ENCODE measurements around the gene PRICKLE1. TPM values are rescaled to one million over a fixed set of nuclear protein-coding genes. Genes with fewer than 3 reads are reported as not detected.

PRICKLE1 gene
- total RNA-seq, 1 experiment from 2014 or later, result 7.0 TPM

DNA sequence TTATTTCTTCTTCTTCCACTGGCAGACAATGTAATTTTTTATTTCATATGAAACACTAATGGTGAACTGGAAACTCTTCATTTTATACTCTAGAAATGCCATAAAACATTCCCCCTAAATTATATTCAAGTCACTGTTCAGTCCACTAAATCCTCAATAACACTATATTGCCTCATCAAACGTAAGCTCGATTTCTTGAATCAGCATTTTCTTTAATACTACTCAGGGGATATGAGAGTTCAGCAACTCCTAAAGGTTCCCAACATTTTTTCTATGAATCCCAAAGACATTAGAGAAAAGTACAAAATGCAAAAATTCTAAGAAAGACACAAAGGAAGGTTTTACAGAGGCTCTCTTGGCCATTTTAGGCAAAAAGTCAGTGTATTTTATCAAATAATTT is 59.3 kb downstream of the PRICKLE1 start:
- Histone ChIP-seq H3K4me2 (no peak overlapping the region), H3K27ac (no peak overlapping the region), H2AFZ (no peak overlapping the region), H3K36me3 (ENCODE audit: low read depth) (no peaks in the 10 kb centered on the region), H4K20me1 (ENCODE audit: insufficient read depth) (no peaks in the 10 kb centered on the region), H3K9me3 (ENCODE audit: insufficient read depth, low read depth) (no peaks in the 10 kb centered on the region), H3K4me3 (no peak overlapping the region), H3K9me2 (ENCODE audit: insufficient read depth) (no peaks in the 10 kb centered on the region), H3F3A (ENCODE audit: insufficient read depth, low read depth) (no peaks in the 10 kb centered on the region), H3K79me2 (ENCODE audit: low read depth) (no peaks in the 10 kb centered on the region), H3K27me3 (ENCODE audit: insufficient read depth, low read depth) (no peaks in the 10 kb centered on the region), H3K4me1 (replicated peaks; ENCODE audit: insufficient read depth) (no peaks in the 10 kb centered on the region)
- no TSS peak for BruUV-seq (replicated peaks)
- TF ChIP-seq EZH2 (IDR thresholded peaks at IDR 0.05; ENCODE audit: low read depth), result no peak
- TF ChIP-seq, protein P1, sequence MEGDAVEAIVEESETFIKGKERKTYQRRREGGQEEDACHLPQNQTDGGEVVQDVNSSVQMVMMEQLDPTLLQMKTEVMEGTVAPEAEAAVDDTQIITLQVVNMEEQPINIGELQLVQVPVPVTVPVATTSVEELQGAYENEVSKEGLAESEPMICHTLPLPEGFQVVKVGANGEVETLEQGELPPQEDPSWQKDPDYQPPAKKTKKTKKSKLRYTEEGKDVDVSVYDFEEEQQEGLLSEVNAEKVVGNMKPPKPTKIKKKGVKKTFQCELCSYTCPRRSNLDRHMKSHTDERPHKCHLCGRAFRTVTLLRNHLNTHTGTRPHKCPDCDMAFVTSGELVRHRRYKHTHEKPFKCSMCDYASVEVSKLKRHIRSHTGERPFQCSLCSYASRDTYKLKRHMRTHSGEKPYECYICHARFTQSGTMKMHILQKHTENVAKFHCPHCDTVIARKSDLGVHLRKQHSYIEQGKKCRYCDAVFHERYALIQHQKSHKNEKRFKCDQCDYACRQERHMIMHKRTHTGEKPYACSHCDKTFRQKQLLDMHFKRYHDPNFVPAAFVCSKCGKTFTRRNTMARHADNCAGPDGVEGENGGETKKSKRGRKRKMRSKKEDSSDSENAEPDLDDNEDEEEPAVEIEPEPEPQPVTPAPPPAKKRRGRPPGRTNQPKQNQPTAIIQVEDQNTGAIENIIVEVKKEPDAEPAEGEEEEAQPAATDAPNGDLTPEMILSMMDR (conservative IDR thresholded peaks at IDR 0.05), result no peak
- ChIA-PET POLR2A (ENCODE audit: unreplicated experiment) (no interaction called here), CTCF (interaction anchor here (0.7 kb wide), 1 partner anchor 419 kb away, joined by 6 read pairs; no protein-coding TSS in a partner anchor)
- no peak for DNase-seq
- intact Hi-C loops (cut with micrococcal nuclease; ENCODE audit: unreplicated experiment), result no loop called here

DNA sequence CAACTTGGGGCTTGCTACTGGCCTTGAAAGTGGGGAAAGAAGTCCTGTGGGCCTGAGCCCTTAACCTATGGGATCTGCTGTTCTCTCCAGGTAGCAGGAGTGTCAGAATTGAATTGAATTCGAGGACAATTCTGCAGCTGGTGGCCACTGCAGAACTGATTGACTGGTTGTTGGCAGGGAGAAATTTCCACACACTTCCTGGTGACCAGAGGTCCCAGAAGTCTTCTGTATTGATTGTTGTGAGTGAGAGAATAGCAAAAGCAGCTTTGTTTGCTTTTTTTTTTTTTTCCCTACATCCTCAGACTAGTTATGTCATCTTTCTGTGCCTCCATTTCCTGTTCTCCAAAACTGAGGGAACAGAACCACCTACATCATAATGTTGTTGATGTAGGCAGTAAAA is 64.1 kb downstream of the PRICKLE1 start:
- Histone ChIP-seq H3K79me2 (ENCODE audit: low read depth) (no peaks in the 10 kb centered on the region), H3K9me3 (ENCODE audit: insufficient read depth, low read depth) (no peaks in the 10 kb centered on the region), H3F3A (ENCODE audit: insufficient read depth, low read depth) (no peaks in the 10 kb centered on the region), H3K27me3 (ENCODE audit: insufficient read depth, low read depth) (no peaks in the 10 kb centered on the region), H4K20me1 (ENCODE audit: insufficient read depth) (no peaks in the 10 kb centered on the region), H3K27ac (no peak overlapping the region), H3K4me3 (no peak overlapping the region), H3K36me3 (ENCODE audit: low read depth) (no peaks in the 10 kb centered on the region), H3K4me1 (replicated peaks; ENCODE audit: insufficient read depth) (no peaks in the 10 kb centered on the region), H2AFZ (no peak overlapping the region), H3K4me2 (no peak overlapping the region), H3K9me2 (ENCODE audit: insufficient read depth) (no peaks in the 10 kb centered on the region; the same call in 1 of the 2 replicates)
- intact Hi-C loops (cut with micrococcal nuclease; ENCODE audit: unreplicated experiment), result no loop called here
- no peak for DNase-seq
- BruUV-seq (replicated peaks), result no TSS peak
- ChIA-PET POLR2A (ENCODE audit: unreplicated experiment) (no interaction called here), CTCF (interaction anchor here (0.5 kb wide), 1 partner anchor 41 kb away, joined by 8 read pairs; no protein-coding TSS in a partner anchor)
- TF ChIP-seq, protein P1 (conservative IDR thresholded peaks at IDR 0.05), result no peak
- no peak for TF ChIP-seq EZH2 (IDR thresholded peaks at IDR 0.05; ENCODE audit: low read depth)

DNA sequence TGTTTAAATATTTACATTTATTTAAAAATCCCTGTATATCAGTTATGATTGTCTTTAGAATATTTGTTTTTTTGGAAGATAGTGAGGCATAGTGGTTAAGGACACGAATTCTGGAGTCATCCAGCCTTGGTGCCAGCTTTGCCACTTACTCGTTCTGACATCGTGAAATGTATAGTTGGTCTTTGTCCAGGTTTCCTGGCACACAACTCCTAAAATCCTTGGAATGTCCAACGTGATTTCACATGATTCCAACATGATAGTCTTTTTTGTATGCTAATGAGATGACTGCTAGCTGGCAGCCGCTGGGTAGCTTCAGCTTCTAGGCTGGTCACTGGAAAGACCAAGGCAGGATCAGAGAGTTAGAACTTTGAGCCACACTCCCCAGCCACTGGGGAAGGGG is 64.8 kb downstream of the PRICKLE1 start:
- no peaks in the 10 kb centered on the region for H3F3A ChIP-seq (ENCODE audit: insufficient read depth, low read depth)
- intact Hi-C loops (cut with micrococcal nuclease; ENCODE audit: unreplicated experiment), result no loop called here
- H3K36me3 ChIP-seq (ENCODE audit: low read depth), result no peaks in the 10 kb centered on the region
- no peak overlapping the region for H3K27ac ChIP-seq
- no TSS peak for BruUV-seq (replicated peaks)
- no peak for DNase-seq
- H3K27me3 ChIP-seq (ENCODE audit: insufficient read depth, low read depth), result no peaks in the 10 kb centered on the region
- no peaks in the 10 kb centered on the region for H3K79me2 ChIP-seq (ENCODE audit: low read depth)
- POLR2A ChIA-PET (ENCODE audit: unreplicated experiment), result no interaction called here
- TF ChIP-seq, protein P1 (conservative IDR thresholded peaks at IDR 0.05), result no peak
- TF ChIP-seq EZH2 (IDR thresholded peaks at IDR 0.05; ENCODE audit: low read depth), result no peak
- no peaks in the 10 kb centered on the region for H3K4me1 ChIP-seq (replicated peaks; ENCODE audit: insufficient read depth)
- CTCF ChIA-PET, result no interaction called here
- H3K9me2 ChIP-seq (ENCODE audit: insufficient read depth), result no peaks in the 10 kb centered on the region; the same call in 1 of the 2 replicates
- no peak overlapping the region for H2AFZ ChIP-seq
- H3K4me3 ChIP-seq, result no peak overlapping the region
- H3K9me3 ChIP-seq (ENCODE audit: insufficient read depth, low read depth), result no peaks in the 10 kb centered on the region
- no peaks in the 10 kb centered on the region for H4K20me1 ChIP-seq (ENCODE audit: insufficient read depth)
- no peak overlapping the region for H3K4me2 ChIP-seq

Measured in PC-9 (cell line).